ENCODE results near the gene PRXL2C. TPM values are rescaled to one million over a fixed set of nuclear protein-coding genes. Genes with fewer than 3 reads are reported as not detected.
"Not testable (repeated sequence)": the region's sequence is repeated elsewhere in the genome, so short reads cannot be mapped to it uniquely, and the experiment has no call there.

PRXL2C gene
- 11.5 TPM for total RNA-seq

DNA sequence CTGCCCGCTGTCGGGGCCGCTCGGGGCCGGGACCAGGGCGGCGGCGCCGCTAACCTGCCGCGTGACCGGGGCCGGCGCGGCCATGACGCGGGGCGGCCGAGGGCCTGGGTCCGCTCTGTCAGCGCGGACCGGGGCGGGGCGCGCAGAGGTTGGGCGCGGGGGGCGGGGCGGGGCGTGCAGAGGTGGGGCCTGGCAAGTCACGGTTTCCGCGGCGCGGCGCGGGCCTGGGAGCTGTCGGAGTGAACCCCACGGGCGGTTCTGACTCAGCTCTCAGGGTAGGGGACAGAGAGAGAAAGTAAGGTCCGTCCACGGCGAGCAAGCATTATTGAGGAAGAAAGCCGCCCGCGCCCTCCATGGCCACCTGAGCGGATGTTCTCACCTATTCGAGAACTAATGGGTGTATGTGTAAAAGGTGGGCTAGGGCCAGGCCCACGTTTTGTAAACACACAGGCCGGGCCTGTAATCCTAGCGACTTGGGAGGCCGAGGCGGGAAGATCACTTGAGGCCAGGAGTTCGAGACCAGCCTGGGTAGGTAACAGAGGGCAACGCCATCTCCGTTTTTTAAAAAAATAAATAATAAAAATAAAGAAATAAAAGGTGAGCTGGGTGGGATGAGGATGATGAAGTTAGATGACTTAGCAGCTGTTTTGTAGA lies at the start of gene PRXL2C:
TSS of gene PRXL2C (minus strand) at position 120 of the 654 bp plus-strand sequence. CDS start at position 84, 36 bp downstream.
- peak; percentile 73 for DNase-seq (ENCODE audit: low spot score)

DNA sequence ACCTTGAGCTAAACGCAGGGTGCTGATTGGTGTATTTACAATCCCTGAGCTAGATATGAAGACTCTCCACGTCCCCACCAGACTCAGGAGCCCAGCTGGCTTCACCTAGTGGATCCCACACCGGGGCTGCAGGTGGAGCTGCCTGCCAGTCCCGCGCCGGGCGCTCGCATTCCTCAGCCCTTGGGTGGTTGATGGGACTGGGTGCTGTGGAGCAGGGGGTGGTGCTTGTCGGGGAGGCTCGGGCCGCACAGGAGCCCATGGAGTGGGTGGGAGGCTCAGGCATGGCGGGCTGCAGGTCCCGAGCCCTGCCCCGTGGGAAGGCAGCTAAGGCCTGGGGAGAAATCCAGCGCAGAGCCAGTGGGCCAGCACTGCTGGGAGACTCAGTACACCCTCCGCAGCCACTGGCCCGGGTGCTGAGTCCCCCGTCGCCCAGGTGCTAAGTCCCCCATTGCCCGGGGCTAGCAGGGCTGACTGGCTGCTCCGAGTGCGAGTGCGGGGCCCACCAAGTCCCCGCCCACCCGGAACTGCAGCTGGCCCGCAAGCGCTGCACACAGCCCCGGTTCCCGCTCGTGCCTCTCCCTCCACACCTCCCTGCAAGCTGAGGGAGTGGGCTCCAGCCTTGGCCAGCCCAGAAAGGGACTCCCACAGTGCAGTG lies 45.7 kb upstream of the PRXL2C start:
- not testable (repeated sequence) for DNase-seq (ENCODE audit: low spot score)

GRCh38 chr9:96691326-96691725 lies 36.2 kb upstream of the PRXL2C start:
- DNase-seq (ENCODE audit: low spot score) = no peak

DNA sequence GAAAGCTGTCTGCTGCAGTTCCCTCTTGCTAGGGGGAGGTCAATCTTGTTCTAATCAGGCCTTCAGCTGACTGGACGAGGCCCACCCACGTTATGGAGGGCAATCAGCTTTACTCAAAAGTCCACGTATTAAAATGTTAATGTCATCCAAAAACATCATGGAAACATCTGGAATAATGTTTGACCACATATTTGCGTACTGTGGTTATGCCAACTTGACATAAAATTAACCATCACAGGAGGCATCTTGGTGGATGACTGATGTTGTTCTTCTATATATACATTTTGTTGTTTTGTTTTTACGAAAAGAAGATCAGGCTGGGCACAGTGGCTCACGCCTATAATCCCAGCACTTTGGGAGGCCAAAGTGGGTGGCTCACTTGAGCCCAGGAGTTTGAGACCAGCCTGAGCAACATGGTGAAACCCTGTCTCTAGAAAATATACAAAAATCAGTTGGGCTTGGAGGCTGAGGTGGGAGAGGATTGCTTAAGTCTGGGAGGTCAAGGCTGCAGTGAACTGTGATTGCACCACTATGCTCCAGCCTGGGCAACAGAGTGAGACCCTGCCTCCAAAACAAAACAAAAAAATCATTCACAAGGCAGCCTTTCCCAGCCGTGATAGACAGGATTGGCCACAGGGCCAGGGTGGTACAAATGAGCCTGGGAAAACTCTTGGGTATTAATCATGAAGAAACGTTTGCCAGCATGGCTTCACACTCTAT lies 33.8 kb upstream of the PRXL2C start:
- DNase-seq (ENCODE audit: low spot score) = no peak

GRCh38 chr9:96688187-96688586 lies 33.1 kb upstream of the PRXL2C start:
- no peak for DNase-seq (ENCODE audit: low spot score)

DNA sequence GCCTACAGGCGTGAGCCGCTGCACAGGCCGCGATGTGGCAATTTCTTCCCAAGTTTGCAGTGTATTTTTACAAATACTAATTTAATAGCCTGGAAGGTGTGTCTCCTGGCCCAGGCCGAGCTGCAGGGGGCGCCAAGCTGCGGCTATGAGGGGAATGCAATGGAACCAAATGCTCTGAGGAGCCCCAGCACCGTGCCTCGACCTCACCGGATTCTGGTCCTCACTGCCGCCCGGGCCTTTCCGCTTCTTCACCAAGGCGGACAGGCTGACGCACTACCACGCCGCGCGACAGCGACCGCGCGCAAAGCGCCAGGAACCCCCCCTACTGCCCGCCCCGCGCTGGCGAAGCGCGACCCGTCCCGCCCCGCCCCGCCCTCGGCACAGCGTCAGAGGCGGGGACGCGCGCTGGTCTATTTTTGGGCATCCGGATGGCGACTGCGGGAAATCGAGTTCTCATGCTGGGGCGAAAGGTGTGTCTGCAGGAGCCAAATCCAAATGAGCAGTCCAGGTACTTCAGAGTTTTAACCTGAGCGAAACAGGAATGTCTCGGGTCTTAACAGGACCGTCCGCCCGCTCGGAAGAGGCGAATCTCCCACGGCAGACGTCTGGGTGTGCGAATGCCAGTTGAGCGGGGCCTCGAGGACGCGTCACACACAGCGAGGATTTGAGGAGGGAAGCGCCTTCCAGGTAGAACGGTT lies 31.7 kb upstream of the PRXL2C start:
- DNase-seq (ENCODE audit: low spot score) = peak; percentile 72

GRCh38 chr9:96680812-96681499 lies 25.8 kb upstream of the PRXL2C start:
- DNase-seq (ENCODE audit: low spot score) = no peak

GRCh38 chr9:96674906-96675538 lies 19.9 kb upstream of the PRXL2C start:
- no peak for DNase-seq (ENCODE audit: low spot score)

- not testable (repeated sequence) for DNase-seq (ENCODE audit: low spot score)
These were observed 18.7 kb upstream of the PRXL2C start for GRCh38 chr9:96673786-96674185.

DNA sequence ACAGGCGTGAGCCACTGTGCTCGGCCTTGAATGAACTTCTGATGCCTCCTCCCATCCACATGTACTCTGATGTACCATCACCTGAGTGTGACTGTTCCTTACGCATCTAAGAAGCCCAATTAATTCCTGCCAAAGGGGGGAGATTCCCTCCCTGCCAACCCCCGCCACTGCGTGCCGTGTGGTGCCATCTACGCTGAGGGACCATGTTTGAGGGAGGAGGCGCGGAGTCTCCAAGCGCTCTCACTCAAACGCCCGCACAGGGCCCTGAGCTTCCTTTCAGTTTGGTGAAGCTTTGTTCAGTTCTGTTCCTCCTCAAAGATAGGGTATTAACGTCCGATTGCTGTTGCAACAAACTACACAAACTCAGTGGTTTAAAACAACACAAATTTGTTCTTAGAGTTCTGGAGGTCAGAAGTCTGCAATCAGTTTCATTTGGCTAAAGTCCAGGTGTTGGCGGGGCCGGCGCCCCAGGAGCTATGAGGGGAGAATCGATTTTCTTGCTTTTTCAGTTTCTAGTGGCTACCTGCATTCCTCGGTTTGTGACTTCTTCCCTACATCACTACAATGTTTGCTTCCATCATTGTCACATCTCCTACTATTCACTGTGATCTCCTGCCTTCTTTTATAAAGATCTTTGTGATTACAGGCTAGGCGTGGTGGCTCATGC lies 13.9 kb upstream of the PRXL2C start:
- DNase-seq (ENCODE audit: low spot score) = no peak

- DNase-seq (ENCODE audit: low spot score) = no peak
These were observed 12.2 kb upstream of the PRXL2C start for GRCh38 chr9:96667363-96667728.

DNA sequence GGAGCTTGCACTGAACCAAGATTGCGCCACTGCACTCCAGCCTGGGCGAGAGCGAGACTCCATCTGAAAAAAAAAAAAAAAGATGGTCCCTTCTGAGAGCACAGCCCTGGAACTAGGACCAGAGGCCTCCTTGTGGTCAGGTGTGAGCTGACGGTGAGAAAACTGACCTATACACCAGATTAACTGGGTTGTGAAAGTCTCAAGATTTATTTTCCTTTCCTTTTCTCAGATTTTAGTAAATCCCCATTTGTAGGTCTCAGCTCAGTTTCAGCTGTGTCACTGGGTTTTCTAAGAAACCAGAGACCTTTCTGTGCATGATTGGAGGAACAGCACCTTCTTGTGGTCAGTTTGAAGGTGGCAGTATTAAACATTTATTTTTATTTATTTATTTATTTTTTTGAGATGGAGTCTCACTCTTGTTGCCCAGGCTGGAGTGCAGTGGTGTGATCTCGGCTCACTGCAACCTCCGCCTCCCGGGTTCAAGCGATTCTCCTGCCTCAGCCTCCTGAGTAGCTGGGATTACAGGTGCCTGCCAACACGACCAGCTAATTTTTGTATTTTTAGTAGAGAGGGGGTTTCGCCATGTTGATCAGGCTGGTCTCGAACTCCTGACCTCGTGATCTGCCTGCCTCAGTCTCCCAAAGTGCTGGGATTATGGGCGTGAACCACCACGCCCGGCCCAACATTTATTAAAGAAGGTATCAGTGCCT lies 11.7 kb upstream of the PRXL2C start:
- DNase-seq (ENCODE audit: low spot score) = not testable (repeated sequence)

- DNase-seq (ENCODE audit: low spot score) = no peak
These were observed 10.7 kb upstream of the PRXL2C start for GRCh38 chr9:96665789-96666188.

DNA sequence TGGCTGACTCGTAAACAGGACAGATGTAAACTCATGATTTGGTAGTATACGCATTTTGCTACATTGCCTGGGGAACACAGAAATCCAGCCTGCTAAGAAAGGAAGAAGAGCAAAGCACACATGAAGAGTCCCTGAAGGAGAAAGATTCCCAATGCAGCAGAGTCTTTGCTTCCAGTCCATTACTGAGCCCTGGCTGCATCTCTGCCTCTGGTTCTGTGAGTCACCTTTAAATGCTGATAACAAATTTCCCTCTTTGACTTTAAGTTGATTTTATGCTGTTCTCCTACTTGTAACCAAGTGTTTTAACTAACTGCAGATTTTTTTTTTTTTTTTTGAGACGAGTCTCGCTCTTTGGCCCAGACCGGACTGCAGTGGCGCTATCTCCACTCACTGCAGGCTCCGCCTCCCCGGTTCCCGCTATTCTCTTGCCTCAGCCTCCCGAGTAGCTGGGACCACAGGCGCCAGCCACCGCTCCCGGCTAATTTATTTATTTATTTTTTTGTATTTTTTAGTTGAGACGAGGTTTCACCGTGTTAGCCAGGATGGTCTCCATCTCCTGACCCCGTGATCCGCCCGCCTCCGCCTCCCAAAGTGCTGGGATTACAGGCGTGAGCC lies 8.5 kb upstream of the PRXL2C start:
- DNase-seq (ENCODE audit: low spot score) = no peak

- DNase-seq (ENCODE audit: low spot score) = no peak
These were observed 6.6 kb upstream of the PRXL2C start for GRCh38 chr9:96661711-96662110.

DNA sequence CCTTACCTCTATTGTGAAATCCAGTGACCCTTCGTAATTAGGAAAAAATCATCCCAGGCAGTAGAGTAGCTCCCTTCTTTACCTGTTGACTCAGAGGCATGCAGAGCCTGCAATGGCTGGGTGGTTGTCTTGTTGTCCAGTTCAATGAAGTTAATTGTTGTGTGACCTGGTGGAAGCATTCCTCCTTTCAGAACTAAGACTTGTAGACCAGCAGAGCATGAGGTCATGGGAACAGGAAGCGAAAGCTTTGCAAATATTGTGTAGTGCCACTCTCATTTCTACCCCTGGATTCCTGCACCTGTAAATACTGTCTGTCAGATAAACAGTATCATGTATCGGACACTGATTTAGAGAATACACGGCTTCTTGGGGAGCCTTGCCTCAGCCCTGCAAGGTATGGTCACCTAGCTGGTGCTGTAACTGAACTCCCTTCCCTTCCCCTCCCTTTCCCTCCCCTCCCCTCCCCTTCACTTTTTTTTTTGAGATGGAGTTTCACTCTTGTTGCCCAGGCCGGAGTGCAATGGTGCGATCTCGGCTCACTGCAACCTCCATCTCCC lies 5.7 kb upstream of the PRXL2C start:
- no peak for DNase-seq (ENCODE audit: low spot score)

GRCh38 chr9:96654450-96655197 lies 493 bp downstream of the PRXL2C start:
- DNase-seq (ENCODE audit: low spot score) = peak; percentile 63

DNA sequence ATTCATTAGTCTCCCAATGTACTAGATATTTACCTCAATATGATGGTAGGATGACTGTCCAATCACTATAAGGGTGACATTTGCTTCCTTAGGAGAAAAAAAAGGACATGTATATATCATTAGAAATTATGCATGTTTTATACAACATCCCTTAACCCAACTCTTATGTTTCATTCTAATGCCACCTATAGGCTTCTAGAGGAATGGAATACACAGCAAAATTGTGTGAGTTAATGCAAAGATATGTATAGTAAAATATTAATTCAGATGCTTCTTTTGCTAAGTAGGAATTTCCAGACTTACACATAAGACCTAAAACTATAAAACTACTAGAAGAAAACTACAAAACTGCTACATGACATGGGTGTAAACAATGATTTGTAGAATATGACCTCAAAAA lies 3.5 kb downstream of the PRXL2C start:
- no peak for DNase-seq (ENCODE audit: low spot score)
